CD8-positive, alpha-beta memory T cell (primary cell): ENCODE data around the gene TBCD. TPM values are rescaled to one million over a fixed set of nuclear protein-coding genes. Genes with fewer than 3 reads are reported as not detected.

Source experiments
- CTCF ChIA-PET: fragments of 350-600 bp; sonication (Branson Sonifier 250); formaldehyde crosslinking; loops from one replicate; lab custom pipeline; 2021; ENCODE audit warnings: antibody characterized with exemption; lab: Charles Lee
- POLR2A ChIA-PET: fragments of 350-600 bp; sonication (Branson Sonifier 250); formaldehyde crosslinking; loops from one replicate; lab custom pipeline; 2021; ENCODE audit warnings: antibody characterized with exemption; lab: Charles Lee
- DNase-seq, 5 donors: peaks; one replicate each; pipeline versions ENCODE4 v3.0.0 to v3.0.0-alpha.2; 2020 to 2022; ENCODE audit warnings: mixed read lengths in 1 of 5
- H3K27ac ChIP-seq: one replicate; pipeline ENCODE4 v1.7.0; 2013; ENCODE audit warnings: low read depth, mild to moderate bottlenecking, low read length, moderate library complexity
- H3K27me3 ChIP-seq: 2 replicates; pipeline ENCODE4 v1.7.0; 2013; ENCODE audit warnings: low read length, mild to moderate bottlenecking; ENCODE audit not compliant: insufficient read depth, poor library complexity, severe bottlenecking
- H3K36me3 ChIP-seq: 2 replicates; pipeline ENCODE4 v1.7.0; 2013; ENCODE audit warnings: mild to moderate bottlenecking, low read length, moderate library complexity; ENCODE audit not compliant: insufficient read depth
- H3K4me1 ChIP-seq: 2 replicates; pipeline ENCODE4 v1.7.0; 2013; ENCODE audit warnings: mild to moderate bottlenecking, low read length, moderate library complexity; ENCODE audit not compliant: insufficient read depth
- H3K4me3 ChIP-seq: 2 replicates; pipeline ENCODE4 v1.7.0; 2013; ENCODE audit warnings: mild to moderate bottlenecking, low read length
- H3K9me3 ChIP-seq: 2 replicates; pipeline ENCODE4 v1.7.0; 2013; ENCODE audit warnings: mild to moderate bottlenecking, low read length
- H3K27ac Mint-ChIP-seq, 8 donors: one replicate each; pipeline ENCODE4 v1.8.0; 2020 to 2021; ENCODE audit warnings: mixed read lengths in 8 of 8, mild to moderate bottlenecking in 6 of 8, inconsistent platforms in 3 of 8, moderate library complexity in 3 of 8
- H3K27me3 Mint-ChIP-seq, 2 donors: one replicate each; pipeline ENCODE4 v1.8.0; 2020 to 2021; ENCODE audit warnings: mixed read lengths in 2 of 2, mild to moderate bottlenecking in 1 of 2, moderate library complexity in 1 of 2
- H3K36me3 Mint-ChIP-seq, 3 donors: one replicate each; pipeline ENCODE4 v1.8.0; 2020 to 2021; ENCODE audit warnings: mixed read lengths in 3 of 3, inconsistent platforms in 1 of 3, mild to moderate bottlenecking in 1 of 3
- H3K4me1 Mint-ChIP-seq, 3 donors: one replicate each; pipeline ENCODE4 v1.8.0; 2020 to 2021; ENCODE audit warnings: mixed read lengths in 3 of 3, inconsistent platforms in 1 of 3, mild to moderate bottlenecking in 1 of 3
- H3K4me3 Mint-ChIP-seq, 7 donors: one replicate each; pipeline ENCODE4 v1.8.0; 2020 to 2021; ENCODE audit warnings: mixed read lengths in 7 of 7, mild to moderate bottlenecking in 6 of 7, moderate library complexity in 4 of 7, inconsistent platforms in 2 of 7
- H3K9me3 Mint-ChIP-seq, 5 donors: one replicate each; pipeline ENCODE4 v1.8.0; 2020 to 2022; ENCODE audit warnings: mixed read lengths in 5 of 5, mild to moderate bottlenecking in 3 of 5, moderate library complexity in 2 of 5, inconsistent platforms in 1 of 5
- polyA plus RNA-seq: library from polyadenylated mRNA; unstranded; fragments of 300-500 nt; fragmentation: Illumina TruSeq; gene quantifications from one replicate; pipeline ENCODE4 v1.2.3, GENCODE V29; 2021
- total RNA-seq, 2 experiments: library from RNA; stranded (reverse); gene quantifications; one replicate each; pipeline ENCODE4 v1.2.3, GENCODE V29; 2021

Gene TBCD
- total and polyA plus RNA-seq, 3 experiments from 2014 or later = 79.1 to 130 (median 83.7) TPM

GRCh38 chr17:82843904-82844680 lies 92.2 kb downstream of the TBCD start:
- Mint-ChIP-seq H3K27ac (peak overlapping the region in 5 of 8 donors; percentile 6 to 92 (median 54)), H3K4me3 (no peak overlapping the region)
- POLR2A ChIA-PET = interaction anchor here (0.6 kb wide), 1 partner anchor 31 kb away, joined by 4 read pairs; no protein-coding TSS in a partner anchor

GRCh38 chr17:82844796-82845162 lies 92.9 kb downstream of the TBCD start:
- DNase-seq = no peak
- Mint-ChIP-seq H3K4me1 (peaks cover 9 to 18% (median 14%) of the 10 kb centered on the region in 3 donors), H3K4me3 (no peak overlapping the region), H3K27ac (no peak overlapping the region), H3K27me3 (no peaks in the 10 kb centered on the region), H3K9me3 (no peaks in the 10 kb centered on the region), H3K36me3 (peaks cover 0 to 6% (median 2%) of the 10 kb centered on the region in 3 donors)
- Histone ChIP-seq H3K27ac (no peak overlapping the region), H3K4me3 (no peak overlapping the region), H3K27me3 (no peaks in the 10 kb centered on the region), H3K4me1 (no peaks in the 10 kb centered on the region), H3K36me3 (no peaks in the 10 kb centered on the region), H3K9me3 (no peaks in the 10 kb centered on the region)
- POLR2A ChIA-PET = interaction anchor here (0.6 kb wide), 1 partner anchor 31 kb away, joined by 4 read pairs; no protein-coding TSS in a partner anchor
- CTCF ChIA-PET = interaction anchor here (1.2 kb wide), 1 partner anchor 63 kb away, joined by 3 read pairs; no protein-coding TSS in a partner anchor

More at GRCh38 chr17:82843904-82844680, 92.2 kb downstream of the TBCD start:
- H3K27me3 Mint-ChIP-seq = no peaks in the 10 kb centered on the region
- DNase-seq = no peak
- H3K9me3 Mint-ChIP-seq = no peaks in the 10 kb centered on the region
- H3K9me3 ChIP-seq = no peaks in the 10 kb centered on the region
- H3K36me3 Mint-ChIP-seq = peaks cover 0 to 3% (median 0%) of the 10 kb centered on the region in 3 donors
- no peaks in the 10 kb centered on the region for H3K27me3 ChIP-seq
- CTCF ChIA-PET = interaction anchor here (1.1 to 1.2 kb wide), 2 partner anchors 11 to 62 kb away, joined by 3 read pairs; no protein-coding TSS in a partner anchor
- H3K4me1 Mint-ChIP-seq = peaks cover 6 to 13% (median 10%) of the 10 kb centered on the region in 3 donors
- H3K4me3 ChIP-seq = no peak overlapping the region
- H3K36me3 ChIP-seq = no peaks in the 10 kb centered on the region
- H3K27ac ChIP-seq = no peak overlapping the region
- no peaks in the 10 kb centered on the region for H3K4me1 ChIP-seq

- Mint-ChIP-seq H3K27me3 (no peaks in the 10 kb centered on the region), H3K36me3 (peaks cover 0 to 6% (median 2%) of the 10 kb centered on the region in 3 donors), H3K4me3 (no peak overlapping the region), H3K9me3 (no peaks in the 10 kb centered on the region), H3K27ac (peak overlapping the region in 3 of 8 donors; percentile 66 to 73 (median 68)), H3K4me1 (peaks cover 9 to 18% (median 14%) of the 10 kb centered on the region in 3 donors)
- Histone ChIP-seq H3K27me3 (no peaks in the 10 kb centered on the region), H3K4me3 (no peak overlapping the region), H3K36me3 (no peaks in the 10 kb centered on the region), H3K27ac (no peak overlapping the region), H3K4me1 (no peaks in the 10 kb centered on the region), H3K9me3 (no peaks in the 10 kb centered on the region)
- ChIA-PET POLR2A (no interaction called here), CTCF (no interaction called here)
- DNase-seq = no peak
Measured at GRCh38 chr17:82845163-82845807, 93.4 kb downstream of the TBCD start.

DNA sequence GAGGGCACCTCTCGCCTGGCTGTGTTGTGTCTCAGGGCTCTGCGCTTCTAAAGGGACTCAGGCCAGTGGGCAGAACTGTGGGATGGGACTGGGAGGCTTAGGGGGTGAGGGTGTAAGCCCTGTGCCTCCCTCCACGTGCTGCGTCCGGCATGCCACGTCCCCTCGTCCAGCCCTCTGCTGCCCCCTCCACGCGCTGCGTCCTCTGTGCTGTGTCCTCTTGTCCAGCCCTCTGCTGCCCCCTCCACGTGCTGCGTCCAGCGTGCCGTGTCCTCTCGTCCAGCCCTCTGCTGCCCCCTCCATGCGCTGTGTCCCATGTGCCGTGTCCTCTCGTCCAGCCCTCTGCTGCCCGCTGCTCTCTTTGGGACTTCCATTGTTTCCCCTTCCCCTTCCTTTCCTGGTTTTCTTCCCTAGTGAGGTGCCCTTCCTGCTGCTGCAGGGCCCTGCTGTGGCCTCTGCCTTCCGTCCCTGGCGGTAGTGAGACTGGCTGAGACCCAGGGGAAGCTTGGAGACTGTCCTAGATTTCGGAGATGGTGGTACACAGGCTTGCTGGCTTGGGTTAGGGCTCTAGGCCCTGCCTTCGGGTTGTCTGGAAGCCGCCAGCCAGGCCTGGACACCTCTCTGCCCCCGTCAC lies 94.3 kb downstream of the TBCD start:
- ChIA-PET CTCF (no interaction called here), POLR2A (no interaction called here)
- H3K27ac Mint-ChIP-seq = peak overlapping the region in 1 of 8 donors; percentile 66
- Histone ChIP-seq H3K9me3 (no peaks in the 10 kb centered on the region), H3K27me3 (no peaks in the 10 kb centered on the region), H3K27ac (no peak overlapping the region), H3K36me3 (no peaks in the 10 kb centered on the region), H3K4me1 (no peaks in the 10 kb centered on the region), H3K4me3 (no peak overlapping the region)
- H3K4me3 Mint-ChIP-seq = peak overlapping the region in 1 of 7 donors; percentile 18
- H3K36me3 Mint-ChIP-seq = peaks cover 0 to 6% (median 6%) of the 10 kb centered on the region in 3 donors
- H3K27me3 Mint-ChIP-seq = no peaks in the 10 kb centered on the region
- H3K4me1 Mint-ChIP-seq = peaks cover 9 to 18% (median 14%) of the 10 kb centered on the region in 3 donors
- no peaks in the 10 kb centered on the region for H3K9me3 Mint-ChIP-seq
- no peak for DNase-seq

DNA sequence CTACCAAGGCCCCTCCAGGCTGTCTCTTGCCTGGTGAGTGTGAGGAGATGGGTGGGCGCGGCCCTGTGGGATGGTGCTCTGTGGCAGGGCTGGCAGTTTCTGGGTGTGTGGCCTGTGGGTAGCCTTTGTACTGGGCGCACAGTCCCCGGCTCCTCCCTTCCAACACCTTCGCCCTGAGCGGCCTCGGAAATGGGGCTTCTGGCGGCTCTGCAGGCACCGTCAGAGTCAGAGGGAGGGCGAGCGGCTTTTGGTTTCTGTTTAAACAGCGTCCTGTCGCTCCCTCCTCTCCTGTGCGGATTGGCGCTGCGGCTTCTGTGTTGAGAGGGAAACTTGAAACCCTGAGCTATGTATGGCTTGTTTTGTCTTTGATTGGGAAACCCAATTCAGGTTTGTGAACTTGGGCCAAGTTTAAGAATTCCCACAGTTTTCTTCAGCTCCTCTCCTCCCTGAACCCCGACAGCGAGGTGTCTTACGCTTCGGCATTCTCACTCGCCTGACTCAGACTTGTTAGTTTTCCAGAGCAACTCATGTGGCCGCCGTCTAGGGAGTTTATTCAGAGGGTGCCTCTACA lies 96.2 kb downstream of the TBCD start:
- H3K36me3 ChIP-seq = no peaks in the 10 kb centered on the region
- DNase-seq = peak; percentile 23 to 75 (median 49)
- Mint-ChIP-seq H3K9me3 (no peaks in the 10 kb centered on the region), H3K36me3 (peaks cover 0 to 11% (median 9%) of the 10 kb centered on the region in 3 donors), H3K4me3 (peak overlapping the region; percentile 64 to 83 (median 74)), H3K27me3 (no peaks in the 10 kb centered on the region), H3K27ac (peak overlapping the region; percentile 37 to 94 (median 84)), H3K4me1 (peaks cover 11 to 18% (median 18%) of the 10 kb centered on the region in 3 donors)
- ChIA-PET CTCF (no interaction called here), POLR2A (interaction anchor here (1.1 kb wide), 1 partner anchor 16 kb away, joined by 5 read pairs; no protein-coding TSS in a partner anchor)
- H3K27me3 ChIP-seq = no peaks in the 10 kb centered on the region
- no peaks in the 10 kb centered on the region for H3K4me1 ChIP-seq
- no peaks in the 10 kb centered on the region for H3K9me3 ChIP-seq
- H3K27ac ChIP-seq = peak overlapping the region; percentile 9
- no peak overlapping the region for H3K4me3 ChIP-seq

- no peaks in the 10 kb centered on the region for H3K27me3 Mint-ChIP-seq
- ChIA-PET POLR2A (no interaction called here), CTCF (no interaction called here)
- no peak for DNase-seq
- H3K9me3 Mint-ChIP-seq = no peaks in the 10 kb centered on the region
- H3K4me3 Mint-ChIP-seq = peak overlapping the region in 2 of 7 donors; percentile 10 to 46
- peaks cover 0 to 15% (median 11%) of the 10 kb centered on the region in 3 donors for H3K36me3 Mint-ChIP-seq
- Histone ChIP-seq H3K4me3 (no peak overlapping the region), H3K27me3 (no peaks in the 10 kb centered on the region), H3K36me3 (no peaks in the 10 kb centered on the region), H3K9me3 (no peaks in the 10 kb centered on the region), H3K27ac (no peak overlapping the region), H3K4me1 (no peaks in the 10 kb centered on the region)
- H3K27ac Mint-ChIP-seq = peak overlapping the region in 5 of 8 donors; percentile 32 to 98 (median 48)
- H3K4me1 Mint-ChIP-seq = peaks cover 14 to 18% (median 18%) of the 10 kb centered on the region in 3 donors
Measured at GRCh38 chr17:82849076-82849945, 97.4 kb downstream of the TBCD start.

DNA sequence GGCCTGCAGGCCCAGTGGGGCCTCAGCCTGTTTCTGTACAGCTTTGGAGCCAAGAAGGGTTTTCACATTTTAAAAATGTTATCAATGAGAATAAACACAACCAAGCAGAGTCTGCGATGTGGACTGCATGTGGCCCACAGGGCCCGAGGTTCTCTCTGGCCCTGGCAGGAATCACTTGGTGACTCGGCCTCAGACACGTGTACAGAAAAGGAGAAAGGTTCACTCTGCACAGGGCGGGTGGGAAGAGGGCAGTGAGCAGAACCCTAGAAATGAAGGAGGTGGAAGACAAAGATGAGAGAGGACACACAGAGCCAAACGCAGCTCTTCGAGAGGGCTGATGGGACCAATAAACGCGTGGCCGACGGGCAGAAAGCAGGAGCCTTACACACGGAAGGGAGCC lies 99.5 kb downstream of the TBCD start:
- peaks cover 14 to 18% (median 18%) of the 10 kb centered on the region in 3 donors for H3K4me1 Mint-ChIP-seq
- peaks cover 0 to 25% (median 15%) of the 10 kb centered on the region in 3 donors for H3K36me3 Mint-ChIP-seq
- H3K4me1 ChIP-seq = no peaks in the 10 kb centered on the region
- no peak overlapping the region for H3K27ac Mint-ChIP-seq
- H3K4me3 ChIP-seq = no peak overlapping the region
- H3K27ac ChIP-seq = no peak overlapping the region
- no peaks in the 10 kb centered on the region for H3K9me3 ChIP-seq
- no peak for DNase-seq
- H3K9me3 Mint-ChIP-seq = no peaks in the 10 kb centered on the region
- H3K27me3 ChIP-seq = no peaks in the 10 kb centered on the region
- ChIA-PET CTCF (interaction anchor here (0.6 to 1.2 kb wide), 2 partner anchors 9 to 12 kb away, joined by 3 read pairs; no protein-coding TSS in a partner anchor), POLR2A (no interaction called here)
- no peak overlapping the region for H3K4me3 Mint-ChIP-seq
- H3K36me3 ChIP-seq = peaks cover 3% of the 10 kb centered on the region
- no peaks in the 10 kb centered on the region for H3K27me3 Mint-ChIP-seq
